Urinary bladder (tissue), 4 donors: Measurements from ENCODE around the gene DDRGK1. TPM values are rescaled to one million over a fixed set of nuclear protein-coding genes. Genes with fewer than 3 reads are reported as not detected.

Experiments used
- DNase-seq: peaks from one replicate; pipeline ENCODE4 v3.0.0-alpha.2; 2015; ENCODE audit errors: extremely low spot score
- H3K27ac ChIP-seq: one replicate; pipeline ENCODE4 v1.5.1; 2013; ENCODE audit warnings: low read depth, mild to moderate bottlenecking, moderate library complexity
- H3K36me3 ChIP-seq: one replicate; pipeline ENCODE4 v1.6.1; 2013; ENCODE audit warnings: mild to moderate bottlenecking, moderate library complexity; ENCODE audit not compliant: insufficient read depth
- H3K4me1 ChIP-seq: one replicate; pipeline ENCODE4 v1.6.1; 2013; ENCODE audit warnings: mild to moderate bottlenecking, moderate library complexity; ENCODE audit not compliant: insufficient read depth
- H3K4me3 ChIP-seq: one replicate; pipeline ENCODE4 v1.5.1; 2013; ENCODE audit warnings: low read depth, low read length
- WGBS: extraction: QIAGEN DNeasy Blood & Tissue Kit; methylation state at CpG from one replicate; pipeline ENCODE4 v1.1.7; 2013; 5-methylcytosine and 5-hydroxymethylcytosine counted together
- polyA plus RNA-seq: library from polyadenylated mRNA; stranded (reverse); fragments of 200-250 nt; gene quantifications from one replicate; pipeline ENCODE4 v1.2.3, GENCODE V29; 2013
- total RNA-seq: library from RNA; depleted of rRNA; stranded (reverse); fragments of >200 nt; gene quantifications from one replicate; pipeline ENCODE4 v1.2.3, GENCODE V29; 2014
- donor health status: healthy with polysubstance abuse.
- donor health status: healthy.

DDRGK1 gene
- total and polyA plus RNA-seq, 2 donors: 14.8 to 76.3 TPM

GRCh38 chr20:3150908-3151307 lies 53.6 kb downstream of the DDRGK1 start:
- peaks cover 8% of the 10 kb centered on the region for H3K36me3 ChIP-seq
- H3K4me3 ChIP-seq: no peak overlapping the region
- no peaks in the 10 kb centered on the region for H3K4me1 ChIP-seq

GRCh38 chr20:3146732-3147341 lies 57.6 kb downstream of the DDRGK1 start:
- H3K36me3 ChIP-seq: peaks cover 7% of the 10 kb centered on the region
- H3K4me3 ChIP-seq: no peak overlapping the region
- no peaks in the 10 kb centered on the region for H3K4me1 ChIP-seq
- WGBS: 89% methylated on average over 10 of the region's 10 CpGs
- DNase-seq: no peak
- no peak overlapping the region for H3K27ac ChIP-seq

More at GRCh38 chr20:3150908-3151307, 53.6 kb downstream of the DDRGK1 start:
- no peak overlapping the region for H3K27ac ChIP-seq
- no peak for DNase-seq

- no peak for DNase-seq
- Histone ChIP-seq H3K36me3 (peaks cover 2% of the 10 kb centered on the region), H3K27ac (no peak overlapping the region), H3K4me3 (no peak overlapping the region), H3K4me1 (no peaks in the 10 kb centered on the region)
- over 99% methylated on average over 3 of the region's 3 CpGs for WGBS
Observed at GRCh38 chr20:3141757-3142156, 62.7 kb downstream of the DDRGK1 start.

Other genes starting within 250 kb of the DDRGK1 start
- not detected for gene GNRH2, start 161.1 kb downstream of the DDRGK1 start, total RNA-seq
- gene GNRH2, start 161.1 kb downstream of the DDRGK1 start, polyA plus RNA-seq: not detected
- 18.3 TPM for gene MRPS26, start 158.6 kb downstream of the DDRGK1 start, total RNA-seq
- gene MRPS26, start 158.6 kb downstream of the DDRGK1 start, polyA plus RNA-seq: 97.4 TPM
- not detected for gene OXT, start 133.1 kb downstream of the DDRGK1 start, total RNA-seq
- 0.48 TPM for gene OXT, start 133.1 kb downstream of the DDRGK1 start, polyA plus RNA-seq
- not detected for gene AVP, start 120.0 kb downstream of the DDRGK1 start, total RNA-seq
- not detected for gene AVP, start 120.0 kb downstream of the DDRGK1 start, polyA plus RNA-seq
- gene FASTKD5, start 44.8 kb downstream of the DDRGK1 start, total RNA-seq: 12.4 TPM
- 11.5 TPM for gene FASTKD5, start 44.8 kb downstream of the DDRGK1 start, polyA plus RNA-seq
- gene UBOX5, start 44.8 kb downstream of the DDRGK1 start, total RNA-seq: 3.2 TPM
- 7.5 TPM for gene UBOX5, start 44.8 kb downstream of the DDRGK1 start, polyA plus RNA-seq
- 3.1 TPM for gene LZTS3, start 31.1 kb downstream of the DDRGK1 start, total RNA-seq
- 10.4 TPM for gene LZTS3, start 31.1 kb downstream of the DDRGK1 start, polyA plus RNA-seq
- 17.0 TPM for gene ITPA, start 4.8 kb upstream of the DDRGK1 start, total RNA-seq
- gene ITPA, start 4.8 kb upstream of the DDRGK1 start, polyA plus RNA-seq: 40.8 TPM
- gene SLC4A11, start 34.5 kb upstream of the DDRGK1 start, total RNA-seq: 0.37 TPM
- 1.8 TPM for gene SLC4A11, start 34.5 kb upstream of the DDRGK1 start, polyA plus RNA-seq
- gene DNAAF9, start 203.0 kb upstream of the DDRGK1 start, total RNA-seq: 28.1 TPM
- gene DNAAF9, start 203.0 kb upstream of the DDRGK1 start, polyA plus RNA-seq: 18.5 TPM